ENCODE data around the gene SP8.
"Not testable (repeated sequence)": the region's sequence is repeated elsewhere in the genome, so short reads cannot be mapped to it uniquely, and the experiment has no call there.

SP8 gene

DNA sequence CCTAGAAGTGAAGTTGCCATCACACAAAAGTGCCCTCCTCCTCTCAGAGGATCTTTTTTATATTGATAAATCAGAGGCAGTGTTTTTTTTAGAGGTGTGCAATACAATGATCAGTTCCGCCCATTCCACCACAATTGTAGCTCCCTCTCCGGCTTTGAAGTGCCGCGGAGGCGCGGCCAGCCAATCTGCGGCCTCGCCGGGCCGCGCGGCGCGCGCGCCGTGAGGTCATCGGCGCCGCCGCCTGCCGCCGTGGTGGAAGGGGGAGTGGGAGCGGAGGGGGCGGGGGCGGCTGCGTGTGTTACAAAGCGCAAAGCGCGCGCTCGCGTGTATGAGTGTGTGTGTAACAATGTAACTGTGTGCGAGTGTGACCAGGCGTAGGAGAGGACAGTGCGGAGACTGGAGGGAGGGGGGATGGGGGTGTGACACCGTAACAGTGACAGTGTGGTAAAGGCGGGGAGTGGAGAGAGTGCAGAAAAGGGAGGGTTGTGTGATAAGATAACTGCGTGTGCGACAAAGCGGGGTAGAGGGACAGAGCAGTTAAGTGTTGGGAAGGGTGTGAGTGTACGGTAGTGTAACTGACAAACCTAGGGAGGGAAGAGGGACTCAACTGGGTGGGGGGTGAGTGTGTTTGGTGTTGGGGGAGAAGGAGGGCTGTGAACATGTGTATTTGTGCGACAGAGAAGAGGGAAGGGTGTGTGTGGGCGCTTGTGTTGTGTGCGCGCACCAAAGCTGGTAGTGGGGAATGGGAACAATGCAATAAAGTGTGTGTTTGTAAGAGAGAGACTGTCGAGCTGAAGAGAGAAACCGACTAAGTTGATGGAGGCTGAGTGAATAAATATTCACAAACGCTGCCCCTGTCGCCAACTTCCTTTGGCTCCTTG is at the start of gene SP8:
TSS of gene SP8 (minus strand) at position 108 of the 881 bp plus-strand sequence. CDS start at position 20, 88 bp downstream.
- TF ChIP-seq, protein P1, sequence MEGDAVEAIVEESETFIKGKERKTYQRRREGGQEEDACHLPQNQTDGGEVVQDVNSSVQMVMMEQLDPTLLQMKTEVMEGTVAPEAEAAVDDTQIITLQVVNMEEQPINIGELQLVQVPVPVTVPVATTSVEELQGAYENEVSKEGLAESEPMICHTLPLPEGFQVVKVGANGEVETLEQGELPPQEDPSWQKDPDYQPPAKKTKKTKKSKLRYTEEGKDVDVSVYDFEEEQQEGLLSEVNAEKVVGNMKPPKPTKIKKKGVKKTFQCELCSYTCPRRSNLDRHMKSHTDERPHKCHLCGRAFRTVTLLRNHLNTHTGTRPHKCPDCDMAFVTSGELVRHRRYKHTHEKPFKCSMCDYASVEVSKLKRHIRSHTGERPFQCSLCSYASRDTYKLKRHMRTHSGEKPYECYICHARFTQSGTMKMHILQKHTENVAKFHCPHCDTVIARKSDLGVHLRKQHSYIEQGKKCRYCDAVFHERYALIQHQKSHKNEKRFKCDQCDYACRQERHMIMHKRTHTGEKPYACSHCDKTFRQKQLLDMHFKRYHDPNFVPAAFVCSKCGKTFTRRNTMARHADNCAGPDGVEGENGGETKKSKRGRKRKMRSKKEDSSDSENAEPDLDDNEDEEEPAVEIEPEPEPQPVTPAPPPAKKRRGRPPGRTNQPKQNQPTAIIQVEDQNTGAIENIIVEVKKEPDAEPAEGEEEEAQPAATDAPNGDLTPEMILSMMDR (IDR thresholded peaks at IDR 0.05; ENCODE audit: insufficient read depth, low read depth, low read length, missing control alignments), result no peak
- peak within 1 kb of the TSS; percentile 43 for H3K4me3 ChIP-seq (ENCODE audit: low read length)
- DNase-seq (ENCODE audit: low read depth), result peak; percentile 53

GRCh38 chr7:20836424-20836823 is 49.7 kb upstream of the SP8 start:
- not testable (repeated sequence) for H3K4me3 ChIP-seq (ENCODE audit: low read length); DNase-seq (ENCODE audit: low read depth)

GRCh38 chr7:20835111-20835750 is 48.5 kb upstream of the SP8 start:
- DNase-seq (ENCODE audit: low read depth), result no peak
- TF ChIP-seq, protein P1 (IDR thresholded peaks at IDR 0.05; ENCODE audit: insufficient read depth, low read depth, low read length, missing control alignments), result no peak

DNA sequence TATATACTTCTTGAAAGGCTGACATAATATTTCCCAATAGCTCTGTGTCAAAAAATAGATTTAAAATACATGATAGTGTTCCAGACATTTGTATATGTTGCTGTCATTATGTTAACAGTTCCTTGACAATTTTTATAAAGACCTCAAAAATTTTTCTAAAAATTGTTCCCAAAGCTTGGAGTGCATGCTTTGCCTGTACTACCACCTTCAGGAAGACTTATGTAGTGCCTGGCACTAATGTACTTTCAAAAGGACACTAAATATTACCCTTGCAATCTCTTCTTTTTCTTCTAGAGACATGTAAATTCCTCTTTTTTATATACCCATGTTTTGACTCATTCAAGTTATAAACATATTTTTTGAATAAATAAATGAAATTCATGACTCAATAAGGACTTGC is 48.0 kb upstream of the SP8 start:
- H3K4me3 ChIP-seq (ENCODE audit: low read length), result no peak overlapping the region
- DNase-seq (ENCODE audit: low read depth), result peak; percentile 8
- TF ChIP-seq, protein P1 (IDR thresholded peaks at IDR 0.05; ENCODE audit: insufficient read depth, low read depth, low read length, missing control alignments), result peak; percentile 42

More at GRCh38 chr7:20835111-20835750, 48.5 kb upstream of the SP8 start:
- no peak overlapping the region for H3K4me3 ChIP-seq (ENCODE audit: low read length)

DNA sequence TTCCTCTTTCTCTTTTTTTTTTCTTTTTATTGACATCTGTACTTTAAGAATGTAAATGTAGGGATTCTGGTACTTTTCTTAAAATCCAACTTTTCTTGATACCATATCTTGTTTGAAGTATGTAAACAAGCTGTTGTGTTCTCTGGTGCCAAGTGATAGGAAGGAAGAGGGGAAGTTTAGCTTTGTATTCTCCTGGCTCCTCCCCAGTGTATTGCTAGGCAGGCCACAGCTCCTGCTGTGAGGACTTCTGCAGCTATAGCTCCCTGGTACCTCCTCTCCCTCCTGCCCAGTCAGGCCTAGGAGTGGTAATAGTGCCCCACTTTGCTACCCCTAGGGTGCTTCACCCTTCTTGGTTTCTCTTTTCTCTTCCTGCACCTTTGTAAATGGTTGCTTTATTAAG is 45.3 kb upstream of the SP8 start:
- DNase-seq (ENCODE audit: low read depth), result no peak
- TF ChIP-seq, protein P1 (IDR thresholded peaks at IDR 0.05; ENCODE audit: insufficient read depth, low read depth, low read length, missing control alignments), result no peak
- no peak overlapping the region for H3K4me3 ChIP-seq (ENCODE audit: low read length)

DNA sequence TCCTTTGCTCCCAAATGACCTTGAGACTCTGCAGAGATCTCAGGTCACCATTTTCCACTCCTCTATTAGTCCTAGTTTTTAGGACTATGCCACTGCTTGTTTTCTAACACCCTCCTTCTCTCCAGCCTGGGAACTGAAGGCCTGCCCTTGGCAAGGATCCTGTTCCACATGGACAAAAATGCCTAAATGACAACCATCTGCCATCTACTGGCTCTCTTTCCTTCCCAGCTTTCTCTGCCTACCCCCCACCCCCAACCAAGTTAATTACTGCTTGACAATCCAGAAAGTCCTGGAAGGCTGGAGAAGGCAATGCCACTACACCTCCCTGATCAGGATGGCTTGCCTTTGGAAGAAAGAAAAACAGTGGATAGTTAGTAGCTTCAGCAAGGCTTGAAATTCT is 44.8 kb upstream of the SP8 start:
- no peak for DNase-seq (ENCODE audit: low read depth)
- TF ChIP-seq, protein P1 (IDR thresholded peaks at IDR 0.05; ENCODE audit: insufficient read depth, low read depth, low read length, missing control alignments), result no peak
- no peak overlapping the region for H3K4me3 ChIP-seq (ENCODE audit: low read length)

- TF ChIP-seq, protein P1 (IDR thresholded peaks at IDR 0.05; ENCODE audit: insufficient read depth, low read depth, low read length, missing control alignments), result no peak
- no peak for DNase-seq (ENCODE audit: low read depth)
- no peak overlapping the region for H3K4me3 ChIP-seq (ENCODE audit: low read length)
Measured at GRCh38 chr7:20828947-20829346, 42.3 kb upstream of the SP8 start.

All from epithelial cell of esophagus (primary cell).